ENCODE results near the gene DDX31.

DDX31 gene

GRCh38 chr9:132630811-132631210 lies 39.0 kb downstream of the DDX31 start:
- TF ChIP-seq, protein P1, sequence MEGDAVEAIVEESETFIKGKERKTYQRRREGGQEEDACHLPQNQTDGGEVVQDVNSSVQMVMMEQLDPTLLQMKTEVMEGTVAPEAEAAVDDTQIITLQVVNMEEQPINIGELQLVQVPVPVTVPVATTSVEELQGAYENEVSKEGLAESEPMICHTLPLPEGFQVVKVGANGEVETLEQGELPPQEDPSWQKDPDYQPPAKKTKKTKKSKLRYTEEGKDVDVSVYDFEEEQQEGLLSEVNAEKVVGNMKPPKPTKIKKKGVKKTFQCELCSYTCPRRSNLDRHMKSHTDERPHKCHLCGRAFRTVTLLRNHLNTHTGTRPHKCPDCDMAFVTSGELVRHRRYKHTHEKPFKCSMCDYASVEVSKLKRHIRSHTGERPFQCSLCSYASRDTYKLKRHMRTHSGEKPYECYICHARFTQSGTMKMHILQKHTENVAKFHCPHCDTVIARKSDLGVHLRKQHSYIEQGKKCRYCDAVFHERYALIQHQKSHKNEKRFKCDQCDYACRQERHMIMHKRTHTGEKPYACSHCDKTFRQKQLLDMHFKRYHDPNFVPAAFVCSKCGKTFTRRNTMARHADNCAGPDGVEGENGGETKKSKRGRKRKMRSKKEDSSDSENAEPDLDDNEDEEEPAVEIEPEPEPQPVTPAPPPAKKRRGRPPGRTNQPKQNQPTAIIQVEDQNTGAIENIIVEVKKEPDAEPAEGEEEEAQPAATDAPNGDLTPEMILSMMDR (IDR thresholded peaks at IDR 0.05; ENCODE audit: low read depth, low read length, missing control alignments), result no peak
- no peak for DNase-seq (ENCODE audit: low read depth)
- no peak overlapping the region for H3K4me3 ChIP-seq (ENCODE audit: low read depth, low read length)

DNA sequence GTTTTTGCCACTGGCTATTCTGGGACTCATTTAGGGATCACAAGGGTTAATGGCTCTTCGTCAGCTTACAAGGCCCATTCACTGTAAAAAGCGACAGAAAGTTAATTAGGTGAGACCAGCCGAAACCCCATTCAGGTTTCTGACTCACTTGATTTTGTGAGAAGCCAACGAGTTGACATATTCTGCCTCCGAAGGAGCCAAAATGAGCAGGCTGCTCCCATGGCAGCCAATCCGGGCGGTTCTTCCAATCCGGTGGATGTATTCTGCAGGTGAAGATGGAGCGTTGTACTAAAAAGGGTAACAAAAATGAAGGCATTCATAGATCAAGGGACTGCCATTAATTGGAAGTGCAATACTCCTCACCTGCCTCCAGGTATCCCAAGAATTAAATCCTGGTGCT lies 39.7 kb downstream of the DDX31 start:
- DNase-seq (ENCODE audit: low read depth), result no peak
- H3K4me3 ChIP-seq (ENCODE audit: low read depth, low read length), result no peak overlapping the region
- TF ChIP-seq, protein P1 (IDR thresholded peaks at IDR 0.05; ENCODE audit: low read depth, low read length, missing control alignments), result no peak

DNA sequence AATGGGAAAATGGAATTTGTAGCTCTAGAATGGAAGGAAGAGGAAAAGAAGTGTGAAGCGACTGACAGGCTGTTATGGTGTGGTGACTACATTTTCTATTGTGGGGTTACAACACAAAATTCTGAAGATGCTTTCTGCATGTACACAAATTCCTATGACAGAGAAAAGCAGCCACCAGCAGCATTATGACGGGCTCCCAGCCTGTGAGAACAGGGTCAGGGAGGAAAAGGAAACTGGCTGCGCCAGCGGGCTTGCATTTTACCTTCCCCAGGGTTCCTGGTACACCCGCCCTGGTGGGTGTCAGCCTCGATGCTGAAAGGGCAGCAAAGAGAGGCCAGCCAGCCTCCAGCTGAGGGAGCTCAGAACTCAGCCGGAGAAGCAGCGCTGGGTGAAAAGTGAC lies 41.0 kb downstream of the DDX31 start:
- H3K4me3 ChIP-seq (ENCODE audit: low read depth, low read length), result no peak overlapping the region
- TF ChIP-seq, protein P1 (IDR thresholded peaks at IDR 0.05; ENCODE audit: low read depth, low read length, missing control alignments), result no peak
- no peak for DNase-seq (ENCODE audit: low read depth)

DNA sequence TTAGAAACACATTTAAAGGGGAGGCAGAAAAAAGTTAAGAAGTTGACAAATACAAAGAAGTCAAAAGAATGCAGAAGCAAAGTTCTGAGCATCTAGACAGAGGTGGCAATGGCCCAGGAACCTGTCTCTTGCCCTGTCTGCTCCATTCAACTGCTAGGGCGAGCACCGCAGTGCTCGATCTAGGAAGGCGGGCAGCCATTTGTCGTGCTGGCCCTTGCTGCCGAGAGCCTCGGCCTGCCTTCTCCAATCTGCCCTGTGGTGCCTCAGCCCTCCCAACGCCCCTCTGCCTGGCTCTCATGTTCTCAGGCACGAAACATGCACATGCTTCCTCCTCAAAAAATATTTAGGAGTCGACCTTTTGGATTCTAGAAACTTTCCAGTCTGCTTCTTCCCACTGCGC lies 42.2 kb downstream of the DDX31 start:
- H3K4me3 ChIP-seq (ENCODE audit: low read depth, low read length), result no peak overlapping the region
- no peak for DNase-seq (ENCODE audit: low read depth)
- TF ChIP-seq, protein P1 (IDR thresholded peaks at IDR 0.05; ENCODE audit: low read depth, low read length, missing control alignments), result no peak

GRCh38 chr9:132627106-132627505 lies 42.7 kb downstream of the DDX31 start:
- H3K4me3 ChIP-seq (ENCODE audit: low read depth, low read length), result no peak overlapping the region
- TF ChIP-seq, protein P1 (IDR thresholded peaks at IDR 0.05; ENCODE audit: low read depth, low read length, missing control alignments), result no peak

DNA sequence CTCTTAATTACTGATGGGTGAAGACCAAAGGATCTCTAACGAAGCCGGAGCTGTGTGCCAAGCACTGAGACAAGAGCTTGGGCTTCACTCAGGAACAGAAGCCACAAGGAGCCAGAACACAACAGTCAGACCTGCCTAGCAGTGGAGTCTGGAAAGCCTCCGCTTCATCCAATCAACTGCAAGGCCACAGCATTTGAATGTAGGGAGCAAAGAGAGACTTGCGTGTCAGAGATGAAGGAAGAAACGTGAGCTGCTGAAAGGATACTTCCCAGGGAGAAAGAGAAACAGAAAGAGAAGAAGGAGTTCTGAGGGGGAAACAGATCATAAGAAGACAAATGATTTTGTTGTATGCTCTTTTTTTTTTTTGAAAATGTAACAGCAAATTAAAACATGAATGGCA lies 43.5 kb downstream of the DDX31 start:
- TF ChIP-seq, protein P1 (IDR thresholded peaks at IDR 0.05; ENCODE audit: low read depth, low read length, missing control alignments), result no peak
- DNase-seq (ENCODE audit: low read depth), result no peak
- H3K4me3 ChIP-seq (ENCODE audit: low read depth, low read length), result no peak overlapping the region

More at GRCh38 chr9:132627106-132627505, 42.7 kb downstream of the DDX31 start:
- DNase-seq (ENCODE audit: low read depth), result no peak

DNA sequence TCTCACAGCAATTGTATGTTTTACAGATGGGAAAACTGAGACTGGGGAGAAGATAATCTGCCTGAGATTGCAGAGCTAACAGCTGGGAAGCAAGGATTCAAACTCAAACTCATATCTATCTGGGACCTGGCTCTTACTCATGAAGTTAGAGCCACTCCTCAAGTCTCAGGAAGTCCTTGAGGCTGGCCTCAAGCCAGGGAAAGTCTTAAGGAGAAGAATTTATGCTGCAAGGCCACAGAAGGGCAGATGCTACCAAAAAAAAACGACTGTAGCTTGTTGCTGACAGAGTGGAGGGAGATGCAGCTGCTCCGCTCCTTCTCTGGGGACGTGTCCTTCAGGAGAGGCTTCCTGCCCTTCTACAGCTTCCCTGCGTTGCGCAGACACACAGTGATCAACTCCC lies 47.6 kb downstream of the DDX31 start:
- no peak overlapping the region for H3K4me3 ChIP-seq (ENCODE audit: low read depth, low read length)
- DNase-seq (ENCODE audit: low read depth), result no peak
- TF ChIP-seq, protein P1 (IDR thresholded peaks at IDR 0.05; ENCODE audit: low read depth, low read length, missing control alignments), result no peak

Measured in GM12864 (cell line).